ENCODE measurements around the gene CFAP45.

The CFAP45 gene

DNA sequence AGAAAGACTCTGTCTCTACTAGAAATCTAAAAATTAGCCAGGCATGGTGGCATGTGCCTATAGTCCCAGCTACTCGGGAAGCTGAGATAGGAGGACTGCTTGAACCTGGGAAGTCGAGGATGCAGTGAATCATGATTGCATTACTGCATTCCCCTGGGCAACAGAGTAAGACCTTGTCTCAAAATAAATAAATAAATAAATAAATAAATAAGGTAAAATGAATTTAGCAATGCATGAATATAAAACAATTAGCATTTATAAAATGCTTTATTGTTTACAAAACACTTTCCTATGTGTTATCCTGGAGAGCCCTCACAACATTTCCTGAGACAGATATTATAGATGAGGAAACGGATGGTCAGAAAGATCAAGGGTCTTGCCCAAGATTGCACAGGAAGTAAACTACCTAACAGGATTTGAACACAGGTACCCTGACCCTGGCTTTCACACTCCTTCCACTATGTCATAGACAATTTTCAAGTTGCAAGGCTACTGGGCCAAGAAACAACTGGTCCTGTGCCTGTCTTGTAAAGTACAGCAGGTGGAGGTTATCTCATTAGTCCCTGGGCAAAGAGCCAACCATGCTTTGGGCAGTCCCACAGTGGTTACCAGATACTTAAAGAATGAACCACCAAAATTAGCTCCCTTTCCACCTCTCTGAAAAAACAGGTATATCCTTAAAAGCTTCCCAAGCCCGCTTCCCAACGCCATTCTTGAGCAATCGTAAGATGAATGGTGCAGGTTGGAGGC is 22.1 kb downstream of the CFAP45 start:
- no peak for DNase-seq (ENCODE audit: low read depth in 3 of 3)

DNA sequence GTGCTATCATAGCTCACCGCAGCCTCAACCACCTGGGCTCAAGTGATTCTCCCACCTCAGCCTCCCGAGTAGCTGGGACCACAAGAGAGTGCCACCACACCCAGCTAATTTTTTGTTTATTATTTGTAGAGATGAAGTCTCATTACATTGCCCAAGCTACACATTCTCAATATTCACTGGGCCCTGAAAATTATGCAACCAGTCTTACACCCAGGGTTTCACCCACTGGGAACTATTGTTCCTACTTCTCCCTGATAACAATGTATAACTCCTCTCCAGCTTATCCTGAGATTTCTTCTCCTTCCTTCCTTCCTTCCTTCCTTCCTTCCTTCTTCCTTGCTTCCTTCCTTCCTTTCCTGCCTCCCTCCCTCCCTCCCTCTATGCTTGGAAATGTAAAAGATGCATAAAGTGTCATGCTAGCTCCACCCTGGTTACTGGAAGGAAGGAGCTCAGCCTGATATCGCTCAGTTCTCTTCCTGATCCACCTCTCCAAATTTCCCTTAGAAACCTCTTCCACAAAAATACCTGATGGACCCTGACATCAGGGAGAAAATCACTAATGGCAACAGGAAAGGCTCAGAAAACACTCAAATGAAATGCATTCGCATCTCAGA is 26.3 kb downstream of the CFAP45 start:
- DNase-seq (ENCODE audit: low read depth in 3 of 3): no peak

- DNase-seq (ENCODE audit: low read depth in 3 of 3): no peak
These were observed 27.1 kb downstream of the CFAP45 start for GRCh38 chr1:159872891-159873290.

- DNase-seq (ENCODE audit: low read depth in 3 of 3): no peak
These were observed 29.3 kb downstream of the CFAP45 start for GRCh38 chr1:159870704-159871103.

- no peak for DNase-seq (ENCODE audit: low read depth in 3 of 3)
These were observed 30.4 kb downstream of the CFAP45 start for GRCh38 chr1:159869607-159870006.

GRCh38 chr1:159869173-159869572 is 30.8 kb downstream of the CFAP45 start:
- DNase-seq (ENCODE audit: low read depth in 3 of 3): peak in 1 of 3 experiments; percentile 30

DNA sequence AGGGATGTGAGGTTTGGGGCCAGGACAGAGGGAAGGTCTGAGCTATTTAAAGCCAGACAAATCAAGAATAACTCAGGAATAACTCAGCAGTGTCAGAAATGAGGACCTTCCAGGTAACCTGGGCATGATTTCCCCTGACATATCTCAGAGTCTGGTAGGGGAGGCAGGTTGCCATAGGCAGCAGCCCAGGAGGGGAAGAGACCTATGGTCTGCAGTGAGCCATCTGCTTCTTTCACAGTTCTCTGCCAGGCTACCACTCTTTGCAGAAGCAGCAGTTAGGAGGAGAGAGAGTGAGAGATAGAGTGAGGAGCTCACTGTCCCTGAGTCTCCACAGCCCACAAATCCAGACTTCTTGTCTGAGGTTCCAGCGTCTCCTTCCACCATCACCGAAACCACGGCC is 31.2 kb downstream of the CFAP45 start:
- DNase-seq (ENCODE audit: low read depth in 3 of 3): no peak

DNA sequence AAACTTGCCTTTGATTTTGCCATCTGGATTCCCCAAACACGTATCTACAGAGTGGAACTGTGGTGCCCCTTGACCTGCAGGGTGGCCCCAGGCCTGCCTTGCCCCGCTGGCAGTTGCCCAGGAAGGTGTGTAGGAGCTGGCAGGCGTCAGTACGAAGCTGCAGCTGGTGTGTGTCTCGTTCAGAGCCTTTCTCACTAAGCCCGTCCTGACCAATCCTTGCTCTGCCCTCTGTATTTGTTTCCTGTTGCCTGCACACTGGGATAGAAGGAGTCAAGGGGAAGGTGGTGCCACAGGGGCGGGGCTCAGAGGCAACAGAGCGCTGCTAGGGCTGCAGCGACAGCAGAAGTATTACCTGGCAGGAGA is 32.3 kb downstream of the CFAP45 start:
- DNase-seq (ENCODE audit: low read depth in 3 of 3): no peak

- DNase-seq (ENCODE audit: low read depth in 3 of 3): no peak
These were observed 32.9 kb downstream of the CFAP45 start for GRCh38 chr1:159866905-159867663.

GRCh38 chr1:159866066-159866465 is 33.9 kb downstream of the CFAP45 start:
- no peak for DNase-seq (ENCODE audit: low read depth in 3 of 3)

DNA sequence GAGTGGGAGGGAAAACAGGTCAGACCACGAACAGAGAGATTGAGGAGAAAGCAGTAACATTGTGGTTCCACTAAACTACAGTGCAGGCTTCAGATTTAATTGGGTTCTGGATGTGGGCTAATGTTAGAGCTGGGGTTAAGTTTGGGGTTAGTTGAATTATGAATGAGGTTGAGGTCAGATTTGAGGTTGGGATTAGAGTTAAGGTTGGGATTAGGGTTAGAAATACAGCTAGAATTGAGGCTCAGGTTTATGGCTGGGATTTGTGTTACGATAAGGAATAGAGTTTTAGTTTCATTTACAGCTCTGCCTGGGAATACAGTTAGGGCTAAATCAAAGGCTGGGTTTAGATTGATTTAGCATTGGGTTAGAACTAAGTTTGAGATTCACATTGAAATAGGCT is 35.7 kb downstream of the CFAP45 start:
- no peak for DNase-seq (ENCODE audit: low read depth in 3 of 3)

DNA sequence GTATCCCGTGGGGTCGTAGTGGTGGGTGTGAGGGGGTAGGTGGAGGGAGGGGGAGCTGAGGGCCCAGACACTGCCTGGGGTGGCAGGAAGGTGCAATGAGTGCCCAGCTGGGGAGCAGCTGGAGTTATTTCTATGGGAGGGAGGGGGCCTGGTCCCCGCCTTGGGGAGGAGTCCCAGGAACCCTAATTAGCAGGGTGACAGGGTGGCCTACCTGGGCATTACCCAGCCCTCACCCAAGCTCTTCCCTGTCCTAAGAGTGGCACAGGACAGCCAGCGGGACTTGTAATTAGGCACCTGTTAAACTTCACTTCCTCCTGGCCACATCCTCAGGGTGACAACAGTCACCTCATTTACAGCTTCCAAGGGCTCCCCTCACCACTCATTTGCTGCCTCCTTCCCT is 37.4 kb downstream of the CFAP45 start, which contains the start of gene VSIG8:
TSS of gene VSIG8 (minus strand) at position 101 of the 400 bp plus-strand sequence. CDS start 136 bp downstream, outside the sequence.
- DNase-seq (ENCODE audit: low read depth in 3 of 3): no peak

- no peak for DNase-seq (ENCODE audit: low read depth in 3 of 3)
These were observed 37.9 kb downstream of the CFAP45 start for GRCh38 chr1:159862031-159862430.

GRCh38 chr1:159861218-159861617 is 38.7 kb downstream of the CFAP45 start:
- no peak for DNase-seq (ENCODE audit: low read depth in 3 of 3)

DNA sequence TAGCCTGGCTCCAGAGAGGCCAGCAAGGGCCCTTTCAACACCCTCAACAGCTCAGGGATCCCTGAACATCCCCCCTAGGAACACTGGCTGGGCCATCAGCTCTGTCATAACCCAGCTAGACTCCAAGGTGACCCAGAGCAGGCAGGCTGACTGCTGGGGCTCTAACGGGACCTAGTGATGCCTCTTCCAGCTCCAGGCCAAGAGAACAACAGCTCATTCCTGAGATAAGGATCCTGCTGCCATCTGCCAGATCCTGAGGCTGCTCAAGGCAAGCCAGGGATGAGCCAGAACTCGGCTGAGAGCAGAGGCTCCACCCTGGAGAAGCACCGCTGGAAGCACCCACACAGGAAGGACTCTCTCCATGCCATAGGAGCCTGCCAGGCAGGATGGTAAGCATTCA is 39.5 kb downstream of the CFAP45 start:
- DNase-seq (ENCODE audit: low read depth in 3 of 3): no peak

GRCh38 chr1:159859767-159860322 is 40.1 kb downstream of the CFAP45 start:
- no peak for DNase-seq (ENCODE audit: low read depth in 3 of 3)

GRCh38 chr1:159857889-159858288 is 42.1 kb downstream of the CFAP45 start:
- DNase-seq (ENCODE audit: low read depth in 3 of 3): no peak

DNA sequence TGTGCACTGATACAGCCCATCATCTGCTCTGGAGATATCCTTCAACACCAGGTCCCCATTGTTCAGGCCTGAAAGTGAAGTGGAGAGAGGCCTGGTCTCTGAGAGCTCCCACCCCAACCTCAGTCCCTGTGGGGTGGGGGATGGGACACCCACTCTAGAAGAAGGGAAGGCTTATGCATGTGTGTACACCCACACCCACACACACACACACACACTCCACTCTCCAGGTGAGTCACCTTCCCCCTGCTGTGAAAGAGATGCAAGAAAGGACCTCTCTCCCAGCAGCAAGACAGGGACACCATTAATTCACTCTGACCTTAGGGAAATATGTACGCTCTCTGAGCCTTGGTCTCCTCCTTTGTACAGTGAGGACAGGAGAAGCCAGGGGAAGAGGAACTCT is 43.4 kb downstream of the CFAP45 start:
- DNase-seq (ENCODE audit: low read depth in 3 of 3): no peak

DNA sequence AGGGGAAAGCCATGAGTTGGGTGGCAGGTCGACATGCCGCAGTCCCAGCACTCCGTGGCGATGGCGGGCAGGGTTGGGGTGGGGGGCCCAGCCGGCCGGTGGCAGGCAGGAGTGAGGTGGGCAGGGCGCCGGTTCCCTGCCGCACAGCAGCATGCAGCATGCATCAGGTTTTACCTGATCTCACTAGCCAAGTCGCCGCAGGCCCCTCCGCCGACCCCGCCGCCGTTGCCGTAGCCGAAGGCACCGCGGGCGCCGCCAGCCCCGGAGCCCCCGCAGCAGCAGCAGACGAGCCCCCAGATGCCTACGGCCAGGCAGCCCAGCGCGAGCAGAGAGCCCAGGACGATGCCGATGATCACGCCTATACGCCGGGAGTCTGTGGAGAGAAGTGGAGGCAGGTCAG is 44.3 kb downstream of the CFAP45 start:
- DNase-seq (ENCODE audit: low read depth in 3 of 3): no peak

DNA sequence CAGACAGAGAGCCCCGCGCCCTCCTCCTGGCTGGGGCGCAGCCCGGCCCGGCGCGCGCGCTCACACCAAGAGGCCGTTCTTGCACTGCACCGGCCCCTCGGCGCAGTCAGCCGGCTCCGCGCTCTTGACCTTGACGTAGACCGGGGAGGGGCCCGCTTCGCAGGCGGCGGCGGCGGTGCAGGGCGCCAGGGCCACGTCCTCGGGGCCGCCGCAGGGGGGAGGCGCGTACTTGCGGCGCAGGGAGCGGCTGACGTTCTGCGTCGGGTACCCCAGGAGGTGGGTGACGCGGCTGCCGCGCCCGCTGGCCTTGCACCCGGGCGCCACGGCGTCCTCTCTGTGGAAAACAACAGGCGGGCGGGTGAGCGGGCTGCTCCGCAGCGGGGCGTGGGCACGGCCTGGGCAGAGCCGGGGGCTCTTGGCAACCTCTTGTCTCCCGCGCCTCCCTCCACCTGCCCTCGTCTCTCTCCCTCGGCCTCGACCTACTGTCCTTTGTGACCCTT is 45.2 kb downstream of the CFAP45 start:
- peak; percentile 48 to 77 (median 58) for DNase-seq (ENCODE audit: low read depth in 3 of 3)

- peak in 1 of 3 experiments; percentile 26 for DNase-seq (ENCODE audit: low read depth in 3 of 3)
These were observed 45.8 kb downstream of the CFAP45 start for GRCh38 chr1:159854116-159854692.

Data from stimulated activated CD4-positive, alpha-beta T cell treated with anti-CD3 and anti-CD28 coated beads, TNF-alpha, amount 100 ng/mL, for 24 hours (primary cell).